Inflammatory macrophage treated with lipopolysaccharide for 4 hours (primary cell): ENCODE measurements around the gene POLA1.

Experiments used
- DNase-seq: peaks from one replicate; pipeline ENCODE4 v3.0.0-alpha.2; 2020

The POLA1 gene

DNA sequence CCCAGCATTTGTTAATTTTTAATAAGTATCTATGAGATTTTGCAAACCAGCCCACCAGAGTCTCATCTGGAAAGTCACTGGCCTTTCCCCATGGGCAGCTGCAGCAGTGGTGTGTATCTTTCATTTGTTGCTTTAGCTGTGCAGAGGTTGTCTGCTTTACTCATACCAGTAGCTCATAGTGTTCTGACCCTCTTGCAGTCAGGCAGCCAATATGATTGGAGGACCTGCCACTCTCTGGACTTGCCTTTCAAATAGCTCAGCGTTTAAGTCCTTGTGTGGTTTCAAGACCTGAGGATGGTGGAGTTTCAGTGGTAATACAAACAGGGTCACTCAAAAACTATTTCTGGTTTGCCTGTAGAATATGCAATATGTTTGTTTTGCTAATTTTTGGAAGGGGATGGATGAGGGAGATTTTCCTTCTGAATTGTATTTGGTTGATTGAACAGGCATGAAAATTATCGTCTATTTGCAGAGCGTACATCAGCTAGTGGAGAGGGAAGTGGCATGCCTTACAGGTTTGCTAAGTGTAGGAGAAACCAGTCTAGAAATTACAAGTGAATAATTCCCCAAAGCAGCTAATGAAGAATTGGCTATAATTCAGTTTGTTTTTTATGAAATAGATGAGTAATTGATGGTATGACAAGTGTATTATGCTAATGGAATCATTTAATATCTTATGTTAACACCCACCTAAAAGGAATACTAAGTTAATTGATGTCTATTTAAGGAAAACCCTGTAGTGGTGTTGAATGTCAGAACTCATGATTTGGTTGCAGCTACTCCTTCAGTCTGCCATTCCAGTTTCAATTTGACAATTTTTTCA is 8.9 kb downstream of the POLA1 start:
- DNase-seq = no peak

DNA sequence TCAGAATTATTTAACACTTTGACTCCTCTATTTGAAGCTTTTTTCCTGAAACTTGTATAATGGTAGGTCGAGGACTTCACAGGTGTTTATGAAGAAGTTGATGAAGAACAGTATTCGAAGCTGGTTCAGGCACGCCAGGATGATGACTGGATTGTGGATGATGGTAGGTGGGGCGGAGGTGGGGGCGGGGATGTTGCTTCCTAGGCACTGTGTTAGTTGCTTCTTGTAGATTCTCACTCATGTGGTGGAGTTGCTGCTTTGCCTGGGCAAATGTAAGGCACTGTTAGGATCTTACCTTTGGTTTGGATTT is 9.4 kb downstream of the POLA1 start:
- DNase-seq = no peak

DNA sequence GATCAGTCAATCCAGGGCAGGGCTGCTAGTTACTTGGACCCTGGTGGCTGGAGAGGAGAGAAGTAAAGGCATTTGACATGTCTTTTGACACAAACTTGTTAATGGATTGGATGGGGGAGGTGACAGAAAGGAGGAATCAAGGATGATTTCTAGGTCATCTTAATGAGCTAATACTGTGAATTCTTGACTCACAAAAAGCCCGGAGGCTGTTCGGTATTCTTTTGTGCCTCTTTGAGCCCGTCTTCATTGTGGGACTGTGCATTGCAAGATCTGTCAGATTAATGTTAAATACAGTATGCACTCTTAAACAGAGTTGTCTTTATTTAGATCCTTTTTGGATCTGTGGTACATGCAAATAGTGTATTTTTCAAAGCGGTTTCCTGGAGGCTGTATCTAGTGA is 25.1 kb downstream of the POLA1 start:
- DNase-seq = no peak

DNA sequence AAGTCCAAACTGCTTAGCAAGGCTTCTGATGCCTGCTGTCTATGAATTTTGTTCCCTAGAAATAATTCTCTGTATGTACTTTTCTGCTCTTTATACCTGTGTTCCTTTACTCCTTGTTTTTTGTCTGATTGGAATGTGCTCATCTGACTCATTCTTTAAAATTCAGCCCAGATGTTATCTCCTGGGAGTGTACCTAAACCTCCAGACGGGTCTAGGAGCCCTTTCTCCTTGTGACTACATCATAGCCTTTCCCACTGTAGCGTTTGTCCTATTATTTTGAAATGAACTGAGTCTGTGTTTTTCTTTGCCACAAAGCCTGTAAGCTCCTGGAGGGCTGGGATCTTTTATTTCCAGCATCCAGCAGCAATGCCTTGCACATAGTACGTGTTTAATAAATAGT is 26.3 kb downstream of the POLA1 start:
- DNase-seq = no peak

GRCh38 chrX:24728530-24728929 is 34.8 kb downstream of the POLA1 start:
- no peak for DNase-seq

DNA sequence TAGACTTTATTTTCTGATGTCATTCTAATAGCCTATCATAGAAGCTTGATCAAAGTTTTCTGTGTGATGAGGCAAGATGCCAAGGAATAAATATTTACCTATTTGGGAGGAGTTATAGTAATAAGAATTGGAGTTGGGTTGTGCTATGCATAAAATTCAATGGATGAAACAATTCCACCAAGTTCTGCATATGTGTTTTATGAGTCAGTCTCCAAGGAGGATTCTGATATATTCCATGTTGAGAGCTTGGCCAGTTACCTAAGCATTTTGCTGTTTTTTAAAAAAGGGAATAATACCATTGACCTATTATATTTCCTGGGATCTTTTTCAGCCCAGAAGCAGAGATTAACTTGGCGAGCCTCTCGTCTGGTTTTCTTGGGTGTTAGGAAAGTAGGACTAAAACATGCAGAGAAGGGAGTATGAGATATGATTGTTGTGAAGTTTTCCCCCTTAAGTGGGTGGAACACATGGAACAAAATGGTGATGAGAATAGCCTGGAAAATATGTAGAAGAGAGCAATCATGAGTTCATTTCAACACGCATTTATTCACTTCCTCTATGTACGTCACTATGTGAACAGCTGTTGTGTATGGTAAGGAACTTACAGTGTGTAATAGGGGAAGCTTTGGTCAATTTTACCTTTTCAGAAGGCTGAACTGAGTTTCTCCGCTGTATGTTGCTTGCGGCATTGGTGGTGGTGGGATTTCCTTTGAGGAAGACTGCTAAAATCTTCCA is 39.2 kb downstream of the POLA1 start:
- DNase-seq = peak; percentile 71

GRCh38 chrX:24741330-24741729 is 47.6 kb downstream of the POLA1 start:
- no peak for DNase-seq

DNA sequence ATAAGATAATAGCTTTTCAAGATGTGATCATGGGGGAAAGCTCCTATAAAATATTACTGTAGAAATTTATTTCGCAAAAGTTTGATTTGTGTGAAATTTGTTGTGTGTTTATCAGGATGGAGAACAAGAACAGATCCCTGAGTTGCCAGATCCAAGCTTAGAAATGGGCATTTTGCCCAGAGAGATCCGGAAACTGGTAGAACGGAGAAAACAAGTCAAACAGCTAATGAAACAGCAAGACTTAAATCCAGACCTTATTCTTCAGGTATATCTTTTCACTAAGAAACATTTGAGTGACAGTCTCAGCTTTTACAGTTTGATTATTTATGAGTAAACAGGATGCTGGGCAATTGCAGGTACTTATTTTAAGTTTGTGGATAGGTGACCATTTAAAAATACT is 54.5 kb downstream of the POLA1 start:
- DNase-seq = no peak

DNA sequence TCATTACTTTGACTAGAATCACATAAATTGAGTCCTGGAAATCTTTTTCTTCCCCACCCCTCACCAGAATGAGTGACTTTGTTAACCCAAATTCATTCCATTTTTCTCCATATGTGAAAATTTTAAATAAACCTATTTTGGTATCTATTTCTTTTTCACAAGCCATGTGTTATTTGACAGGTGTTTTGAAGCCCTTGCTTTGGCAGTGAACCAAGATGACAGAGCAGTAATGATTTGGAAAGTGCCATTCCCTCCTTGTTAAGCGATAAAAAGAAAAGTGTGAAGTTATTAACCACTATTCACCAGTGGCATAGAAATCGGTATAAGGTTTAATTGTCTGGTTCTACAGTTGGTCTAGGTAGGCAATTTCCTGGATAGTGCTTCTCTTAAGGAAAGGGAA is 66.1 kb downstream of the POLA1 start:
- no peak for DNase-seq

- no peak for DNase-seq
Measured at GRCh38 chrX:24760363-24761000, 66.8 kb downstream of the POLA1 start.

GRCh38 chrX:24761306-24761705 is 67.6 kb downstream of the POLA1 start:
- no peak for DNase-seq

DNA sequence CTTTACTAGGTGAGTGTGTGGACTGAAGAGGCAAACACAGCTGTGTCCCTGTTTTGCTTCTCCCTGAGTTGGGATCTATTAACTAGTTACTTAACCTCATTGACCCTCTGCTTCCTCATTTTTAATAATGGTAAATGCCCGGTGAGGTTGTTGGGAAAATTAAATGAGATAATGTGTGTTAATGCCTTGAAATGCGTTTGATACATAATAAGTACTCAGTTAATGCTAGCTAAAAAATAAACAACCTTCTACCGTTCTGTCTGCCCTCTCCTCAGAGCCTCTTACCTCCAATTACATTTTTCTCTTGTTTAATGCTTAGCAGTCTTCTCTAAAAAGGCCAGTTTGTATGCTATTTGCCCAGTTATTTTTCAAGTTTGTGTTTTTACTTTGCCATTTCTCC is 70.3 kb downstream of the POLA1 start:
- no peak for DNase-seq

- DNase-seq = no peak
Measured at GRCh38 chrX:24767557-24767956, 73.8 kb downstream of the POLA1 start.

DNA sequence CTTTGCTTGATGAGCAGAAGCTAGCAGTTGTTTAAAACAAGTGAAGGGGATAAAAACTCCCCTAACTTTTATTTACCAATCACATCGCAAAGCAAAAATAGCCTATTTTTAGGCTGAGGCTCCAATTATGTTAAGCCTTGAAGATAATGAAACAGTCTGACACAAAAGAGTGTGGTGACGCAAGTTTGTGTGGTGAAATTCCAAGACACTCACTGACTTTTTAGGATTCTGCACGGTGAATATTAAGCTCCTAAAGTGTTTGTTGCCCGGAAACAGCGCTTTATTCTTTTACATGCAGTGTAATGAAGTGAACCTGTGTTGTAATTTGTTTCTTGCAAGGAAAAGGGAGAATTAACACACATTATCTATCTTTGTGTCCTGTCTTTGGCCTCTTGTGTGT is 74.8 kb downstream of the POLA1 start:
- DNase-seq = no peak

- DNase-seq = no peak
Measured at GRCh38 chrX:24774650-24775049, 80.9 kb downstream of the POLA1 start.

GRCh38 chrX:24775891-24776290 is 82.2 kb downstream of the POLA1 start:
- no peak for DNase-seq

- peak; percentile 5 for DNase-seq
Measured at GRCh38 chrX:24777660-24778059, 83.9 kb downstream of the POLA1 start.

DNA sequence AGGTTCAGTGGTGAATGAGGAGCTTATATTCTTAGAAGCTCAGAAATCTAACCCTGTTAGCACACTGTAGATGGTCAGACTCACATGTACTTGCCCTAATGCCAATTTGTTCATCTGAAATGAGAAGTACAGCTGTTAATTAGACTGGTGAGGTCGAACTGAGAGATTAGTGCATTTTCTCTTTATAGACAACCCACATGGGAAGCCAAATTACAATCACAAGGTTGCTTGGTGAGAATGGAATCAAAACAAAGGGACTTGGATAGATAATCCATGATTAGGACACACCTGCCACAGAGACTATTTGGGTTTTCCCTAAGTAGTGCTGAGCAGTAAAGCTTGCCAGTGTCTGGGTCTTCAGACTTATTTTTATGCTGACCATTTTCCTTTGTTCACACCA is 88.3 kb downstream of the POLA1 start:
- no peak for DNase-seq

DNA sequence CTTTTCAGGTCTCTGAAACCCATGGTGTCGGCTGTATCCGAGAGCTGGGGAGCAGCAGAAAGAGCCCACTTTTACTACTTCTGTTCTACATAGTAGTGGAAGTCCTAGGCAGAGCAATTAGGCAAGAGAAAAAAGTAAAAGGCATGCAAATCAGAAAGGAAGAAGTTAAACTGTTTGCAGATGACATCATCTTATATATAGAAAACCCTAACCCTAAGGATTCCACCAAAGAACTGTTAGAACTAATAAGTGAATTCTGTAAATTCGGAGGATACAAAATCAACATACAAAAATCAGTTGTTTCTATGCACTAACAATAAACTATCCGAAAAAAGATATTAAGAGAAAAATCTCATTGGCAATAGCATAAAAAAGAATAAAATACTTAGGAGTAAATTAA is 95.3 kb downstream of the POLA1 start:
- no peak for DNase-seq

DNA sequence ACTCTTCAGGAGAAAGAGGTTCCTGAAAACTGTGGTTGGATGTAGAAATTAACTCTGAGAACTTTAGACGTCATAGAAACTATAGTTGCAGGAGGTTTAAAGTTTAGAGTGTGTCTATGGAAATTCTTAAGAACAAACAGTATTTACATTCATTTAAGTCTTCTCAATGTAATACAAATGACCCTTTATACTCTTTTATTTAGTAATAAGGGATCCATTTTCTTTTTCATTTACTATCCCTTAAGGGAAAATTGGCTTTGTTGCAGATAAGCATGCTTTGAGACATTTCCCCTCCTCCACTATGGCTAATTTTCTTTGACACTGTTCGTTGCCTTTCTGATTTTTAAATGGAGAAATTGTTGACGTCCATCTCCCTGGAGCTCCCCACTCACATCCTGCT is 96.4 kb downstream of the POLA1 start:
- DNase-seq = no peak

- no peak for DNase-seq
Measured at GRCh38 chrX:24796204-24796603, 102.5 kb downstream of the POLA1 start.

- no peak for DNase-seq
Measured at GRCh38 chrX:24799078-24799477, 105.4 kb downstream of the POLA1 start.

DNA sequence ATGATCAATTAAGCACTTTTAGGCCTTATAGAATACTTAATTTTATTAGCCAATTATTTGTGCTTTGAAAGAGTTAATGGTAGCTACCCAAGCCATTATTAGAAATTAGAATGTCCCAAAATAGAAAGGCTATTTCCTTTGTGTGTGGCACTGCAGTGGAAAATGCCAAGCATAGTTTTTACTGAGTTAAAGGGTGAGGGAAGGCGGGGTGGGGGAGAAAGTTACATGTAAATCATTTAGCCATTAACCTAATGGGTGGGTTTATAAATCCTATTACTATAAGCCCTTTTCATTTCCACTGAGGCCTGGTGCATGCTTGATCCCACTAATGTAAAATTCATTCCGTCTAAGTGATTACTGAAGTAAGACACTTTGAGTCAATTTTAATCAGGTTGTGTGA is 105.8 kb downstream of the POLA1 start:
- no peak for DNase-seq

- DNase-seq = no peak
Measured at GRCh38 chrX:24805201-24805600, 111.5 kb downstream of the POLA1 start.
